ENCODE data around the gene NSUN4. TPM values are rescaled to one million over a fixed set of nuclear protein-coding genes. Genes with fewer than 3 reads are reported as not detected.
A peak's percentile ranks its signal among the peaks of the same experiment; 100 is the strongest.
"Not testable (repeated sequence)": the region's sequence is repeated elsewhere in the genome, so short reads cannot be mapped to it uniquely, and the experiment has no call there.

The NSUN4 gene
- total RNA-seq, 1 donor from 2014 or later, result 7.7 TPM

DNA sequence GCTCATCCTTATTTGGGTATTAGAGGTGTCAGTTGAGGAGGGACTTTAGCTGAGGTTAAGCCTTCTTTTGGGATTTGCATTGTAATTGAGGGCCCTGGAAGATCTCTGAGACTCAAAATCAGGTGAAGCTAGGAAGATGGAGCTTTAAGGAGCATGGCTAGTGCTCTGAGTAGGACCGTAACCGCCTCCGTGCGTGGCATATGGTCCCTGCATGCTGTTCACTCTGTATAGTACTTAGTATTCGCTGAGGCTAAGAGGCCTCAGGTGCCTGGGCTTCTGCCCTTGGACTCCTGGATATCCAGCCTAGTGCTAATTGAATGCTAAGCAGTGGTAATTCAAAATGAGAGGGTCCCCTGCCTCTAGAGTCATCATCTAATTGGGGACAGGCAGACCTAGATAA lies 22.5 kb downstream of the NSUN4 start:
- DNase-seq (ENCODE audit: low spot score in 2 of 2) (no peak), FAIRE-seq (no peak)

DNA sequence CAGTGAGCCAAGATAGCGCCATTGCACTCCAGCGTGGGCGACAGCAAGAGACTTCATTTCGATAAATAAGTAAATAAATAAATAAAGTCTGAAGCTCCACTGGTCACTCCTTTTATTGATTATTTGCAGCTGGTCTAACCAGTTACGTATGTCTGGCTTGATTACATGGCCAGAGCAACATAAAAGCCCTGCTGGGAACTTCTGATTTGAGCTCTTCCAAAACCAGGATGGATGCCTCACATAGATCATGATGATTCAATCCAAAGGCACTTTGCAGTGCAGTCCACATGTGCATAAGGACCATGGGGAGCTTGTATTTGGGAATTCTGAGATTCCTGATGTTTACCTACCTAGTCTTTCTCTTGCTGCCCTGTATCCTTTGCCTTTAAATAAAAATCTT lies 24.0 kb downstream of the NSUN4 start:
- FAIRE-seq (no peak), DNase-seq (ENCODE audit: low spot score in 2 of 2) (no peak)

- not testable (repeated sequence) for FAIRE-seq; DNase-seq (ENCODE audit: low spot score in 2 of 2)
Measured at GRCh38 chr1:46365796-46366195, 25.2 kb downstream of the NSUN4 start.

DNA sequence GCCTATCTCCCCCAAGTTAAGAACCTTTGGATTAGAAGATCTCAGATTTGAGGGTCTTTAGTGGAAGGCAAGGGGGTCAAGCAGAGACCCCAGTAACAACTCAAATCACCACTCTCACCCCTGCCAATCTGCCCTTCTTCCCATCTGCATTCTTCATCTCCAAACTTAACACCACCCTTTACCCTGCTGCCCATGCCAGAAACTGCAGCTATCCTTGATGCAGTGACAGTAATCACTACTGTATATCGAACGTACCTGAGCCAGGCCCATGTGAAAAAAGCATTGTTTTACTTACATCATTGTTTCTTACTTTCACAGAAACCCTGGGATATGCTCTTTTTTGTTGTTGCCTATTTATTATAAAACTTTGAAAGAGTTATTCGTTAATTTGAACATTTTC lies 26.5 kb downstream of the NSUN4 start:
- no peak for DNase-seq (ENCODE audit: low spot score in 2 of 2)
- no peak for FAIRE-seq

DNA sequence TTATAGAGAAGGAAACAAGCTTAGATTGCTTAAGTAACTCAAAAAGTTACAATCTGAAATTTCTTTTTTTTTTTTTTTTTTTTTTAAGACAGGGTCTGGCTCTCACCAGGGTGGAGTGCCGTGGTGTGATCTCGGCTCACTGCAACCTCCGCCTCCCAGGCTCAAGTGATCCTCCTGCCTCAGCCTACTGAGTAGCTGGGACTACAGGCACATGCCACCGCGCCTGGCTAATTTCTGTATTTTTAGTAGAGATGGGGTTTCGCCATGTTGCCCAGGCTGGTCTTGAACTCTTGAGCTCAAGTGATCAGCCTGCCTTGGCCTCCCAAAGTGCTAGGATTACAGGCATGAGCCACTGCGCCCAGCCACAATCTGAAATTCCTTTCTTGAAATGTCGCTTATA lies 27.1 kb downstream of the NSUN4 start:
- DNase-seq (ENCODE audit: low spot score in 2 of 2), result not testable (repeated sequence)

GRCh38 chr1:46368791-46369190 lies 28.2 kb downstream of the NSUN4 start:
- DNase-seq (ENCODE audit: low spot score in 2 of 2) (no peak), FAIRE-seq (no peak)

More for the DNA sequence above, 27.1 kb downstream of the NSUN4 start:
- not testable (repeated sequence) for FAIRE-seq

GRCh38 chr1:46369542-46370213 lies 29.1 kb downstream of the NSUN4 start:
- DNase-seq (ENCODE audit: low spot score in 2 of 2) (no peak), FAIRE-seq (no peak)

DNA sequence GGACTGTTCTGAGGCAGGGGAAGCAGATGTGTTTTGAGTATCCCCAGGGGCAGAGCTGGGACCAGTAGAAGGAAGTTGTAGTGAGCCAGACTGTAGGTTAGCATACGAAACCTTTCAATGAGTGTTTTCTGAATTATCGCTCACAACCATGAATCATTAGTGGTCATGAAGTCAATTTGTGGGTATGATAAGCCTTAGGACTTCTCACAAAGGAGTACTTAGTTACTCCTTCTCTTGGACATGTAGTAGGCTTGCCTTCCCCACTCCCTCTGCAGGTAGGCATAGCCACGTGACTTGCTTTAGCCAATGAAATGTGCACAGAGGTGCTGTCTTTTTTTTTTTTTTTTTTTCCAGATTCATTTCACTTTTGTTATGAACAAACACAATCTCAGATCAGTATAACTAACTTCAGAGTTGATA lies 29.6 kb downstream of the NSUN4 start:
- FAIRE-seq, result no peak

GRCh38 chr1:46372431-46372830 lies 31.8 kb downstream of the NSUN4 start:
- FAIRE-seq, result no peak

More for the DNA sequence above, 29.6 kb downstream of the NSUN4 start:
- DNase-seq (ENCODE audit: low spot score in 2 of 2), result no peak

DNA sequence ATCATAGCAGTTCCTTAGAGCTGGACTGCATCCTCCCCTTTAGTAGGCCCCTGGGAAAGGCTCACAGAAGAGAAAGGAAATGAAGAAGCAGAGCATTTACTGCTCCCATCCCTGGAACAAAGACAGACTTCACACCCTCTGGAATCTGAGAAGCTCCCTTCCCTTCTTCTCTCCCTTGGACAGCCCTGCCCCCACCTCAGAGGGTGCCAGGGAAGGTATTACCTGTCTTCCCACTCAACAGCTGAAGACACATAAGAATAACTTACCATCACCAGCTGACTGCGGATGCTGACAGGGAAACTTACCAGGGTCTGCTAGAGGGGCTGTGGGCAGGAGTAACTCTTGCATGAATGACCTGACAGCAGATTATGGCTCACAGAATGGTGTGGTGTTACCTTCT lies 39.4 kb downstream of the NSUN4 start:
- DNase-seq (ENCODE audit: low spot score in 2 of 2) (no peak), FAIRE-seq (no peak)

More at GRCh38 chr1:46372431-46372830, 31.8 kb downstream of the NSUN4 start:
- DNase-seq (ENCODE audit: low spot score in 2 of 2), result no peak

DNA sequence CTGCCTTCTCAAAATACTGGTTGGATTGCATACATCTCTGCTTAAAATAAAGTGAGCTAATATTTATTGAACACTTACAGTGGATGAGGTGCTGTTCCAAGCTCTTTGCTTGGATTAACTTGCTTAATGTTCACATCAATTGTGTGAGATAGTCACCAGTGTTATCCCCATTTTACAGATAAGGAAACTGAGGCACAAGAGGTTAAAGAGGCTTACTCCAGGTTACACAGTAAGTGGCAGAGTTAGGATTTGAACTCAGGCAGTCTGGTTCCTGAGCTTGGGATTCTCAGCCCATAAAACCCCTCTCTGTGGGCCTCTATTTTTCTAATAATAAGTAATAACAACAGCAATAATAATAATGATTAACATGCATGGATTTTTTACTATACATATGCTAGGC lies 39.9 kb downstream of the NSUN4 start:
- FAIRE-seq (no peak), DNase-seq (ENCODE audit: low spot score in 2 of 2) (no peak)

DNA sequence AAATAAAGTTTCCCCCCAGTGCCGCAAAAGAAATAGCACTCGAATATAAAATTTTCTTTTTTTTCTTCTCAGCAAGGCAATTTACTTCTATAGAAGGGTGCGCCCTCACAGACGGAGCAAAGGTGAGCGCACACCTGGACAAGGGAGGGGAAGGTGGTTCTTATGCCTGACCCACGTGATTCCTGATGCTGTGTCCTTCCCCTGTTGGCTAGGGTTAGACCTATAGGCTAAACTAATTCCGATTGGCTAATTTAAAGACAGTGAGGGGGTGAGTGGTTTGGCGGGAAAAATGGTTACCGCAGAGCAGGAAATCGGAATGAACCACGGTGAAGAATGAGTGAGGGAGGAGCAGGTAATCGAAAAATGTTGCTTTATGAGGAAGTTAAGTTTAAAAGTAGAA lies 52.9 kb downstream of the NSUN4 start:
- peak in 1 of 2 donors; percentile 4 for DNase-seq (ENCODE audit: low spot score in 2 of 2)

GRCh38 chr1:46394108-46394871 lies 53.7 kb downstream of the NSUN4 start, which contains the start of gene FAAH:
Gene FAAH, plus strand, starts transcription at chr1:46394317. Its CDS starts 32 bp downstream, at chr1:46394349.
- DNase-seq (ENCODE audit: low spot score in 2 of 2) (peak; percentile 79 to 83), FAIRE-seq (no peak)

More for the DNA sequence above, 52.9 kb downstream of the NSUN4 start:
- no peak for FAIRE-seq

GRCh38 chr1:46394872-46395465 lies 54.4 kb downstream of the NSUN4 start:
- FAIRE-seq (no peak), DNase-seq (ENCODE audit: low spot score in 2 of 2) (peak in 1 of 2 donors; percentile 25)

- FAIRE-seq (no peak), DNase-seq (ENCODE audit: low spot score in 2 of 2) (peak in 1 of 2 donors; percentile 2)
Measured at GRCh38 chr1:46396441-46397398, 56.1 kb downstream of the NSUN4 start.

GRCh38 chr1:46399307-46399706 lies 58.7 kb downstream of the NSUN4 start:
- FAIRE-seq (no peak), DNase-seq (ENCODE audit: low spot score in 2 of 2) (no peak)

- FAIRE-seq (no peak), DNase-seq (ENCODE audit: low spot score in 2 of 2) (no peak)
Measured at GRCh38 chr1:46400421-46400820, 59.8 kb downstream of the NSUN4 start.

GRCh38 chr1:46401154-46401913 lies 60.7 kb downstream of the NSUN4 start:
- FAIRE-seq (no peak), DNase-seq (ENCODE audit: low spot score in 2 of 2) (no peak)

GRCh38 chr1:46401964-46402626 lies 61.5 kb downstream of the NSUN4 start:
- no peak for FAIRE-seq
- DNase-seq (ENCODE audit: low spot score in 2 of 2), result peak; percentile 74 to 79

All from frontal cortex (tissue), 4 donors.